Calu3 (cell line): ENCODE measurements around the gene KRT72. TPM values are rescaled to one million over a fixed set of nuclear protein-coding genes. Genes with fewer than 3 reads are reported as not detected.

Experiments
- BruUV-seq: library from RNA; stranded (reverse); fragments of 400-500 nt; replicated peaks from 2 replicates; lab custom pipeline; 2021; lab: Mats Ljungman, UMichigan
- CTCF ChIA-PET: fragments of 300-600 bp; sonication (Branson Sonifier 250); formaldehyde crosslinking; loops from one replicate; lab custom pipeline; 2022; ENCODE audit warnings: antibody characterized with exemption; lab: Charles Lee
- DNase-seq: peaks from one replicate; pipeline ENCODE4 v3.0.0; 2022
- H3K27ac Mint-ChIP-seq: one replicate; pipeline ENCODE4 v1.8.0; 2022; ENCODE audit warnings: mixed read lengths; ENCODE audit not compliant: unreplicated experiment
- H3K27me3 Mint-ChIP-seq: one replicate; pipeline ENCODE4 v1.8.0; 2022; ENCODE audit warnings: mixed read lengths; ENCODE audit not compliant: unreplicated experiment
- H3K36me3 Mint-ChIP-seq: one replicate; pipeline ENCODE4 v1.8.0; 2022; ENCODE audit warnings: mild to moderate bottlenecking, moderate library complexity, mixed read lengths; ENCODE audit not compliant: insufficient read depth, unreplicated experiment
- H3K4me1 Mint-ChIP-seq: one replicate; pipeline ENCODE4 v1.8.0; 2022; ENCODE audit warnings: mild to moderate bottlenecking, low read depth, mixed read lengths; ENCODE audit not compliant: unreplicated experiment
- H3K4me3 Mint-ChIP-seq: one replicate; pipeline ENCODE4 v1.8.0; 2022; ENCODE audit warnings: mild to moderate bottlenecking, low read depth, moderate library complexity, mixed read lengths; ENCODE audit not compliant: unreplicated experiment
- H3K9me3 Mint-ChIP-seq: one replicate; pipeline ENCODE4 v1.8.0; 2022; ENCODE audit warnings: low read depth, mixed read lengths; ENCODE audit not compliant: unreplicated experiment
- CTCF ChIP-seq: fragments of 200-600 bp; IDR thresholded peaks from one replicate; pipeline ENCODE4 v1.8.0; 2022; ENCODE audit warnings: antibody characterized with exemption; ENCODE audit not compliant: unreplicated experiment
- intact Hi-C: fragments of 100-400 bp; cut with micrococcal nuclease; formaldehyde crosslinking; loops from one replicate; pipeline ENCODE4 v1.10.0; 2022; ENCODE audit not compliant: unreplicated experiment
- total RNA-seq: library from RNA; stranded (reverse); gene quantifications from 2 replicates; pipeline ENCODE4 v1.2.3, GENCODE V29; 2022

The KRT72 gene
- total RNA-seq, 1 experiment from 2014 or later: not detected

- Mint-ChIP-seq H3K36me3 (no peaks in the 10 kb centered on the region), H3K4me3 (no peak overlapping the region), H3K27ac (no peak overlapping the region), H3K27me3 (peaks cover 100% of the 10 kb centered on the region), H3K9me3 (no peaks in the 10 kb centered on the region), H3K4me1 (no peaks in the 10 kb centered on the region)
- no peak for TF ChIP-seq CTCF
- intact Hi-C loops: no loop called here
- CTCF ChIA-PET: no interaction called here
- no TSS peak for BruUV-seq
- DNase-seq: no peak
Observed at GRCh38 chr12:52614381-52615207, 13.3 kb upstream of the KRT72 start.

GRCh38 chr12:52613384-52614030, 12.2 kb upstream of the KRT72 start:
- Mint-ChIP-seq H3K4me3 (no peak overlapping the region), H3K27ac (no peak overlapping the region), H3K4me1 (no peaks in the 10 kb centered on the region), H3K27me3 (peaks cover 100% of the 10 kb centered on the region), H3K36me3 (no peaks in the 10 kb centered on the region), H3K9me3 (no peaks in the 10 kb centered on the region)
- CTCF ChIA-PET: no interaction called here
- BruUV-seq: no TSS peak
- intact Hi-C loops: no loop called here
- no peak for DNase-seq
- no peak for TF ChIP-seq CTCF

DNA sequence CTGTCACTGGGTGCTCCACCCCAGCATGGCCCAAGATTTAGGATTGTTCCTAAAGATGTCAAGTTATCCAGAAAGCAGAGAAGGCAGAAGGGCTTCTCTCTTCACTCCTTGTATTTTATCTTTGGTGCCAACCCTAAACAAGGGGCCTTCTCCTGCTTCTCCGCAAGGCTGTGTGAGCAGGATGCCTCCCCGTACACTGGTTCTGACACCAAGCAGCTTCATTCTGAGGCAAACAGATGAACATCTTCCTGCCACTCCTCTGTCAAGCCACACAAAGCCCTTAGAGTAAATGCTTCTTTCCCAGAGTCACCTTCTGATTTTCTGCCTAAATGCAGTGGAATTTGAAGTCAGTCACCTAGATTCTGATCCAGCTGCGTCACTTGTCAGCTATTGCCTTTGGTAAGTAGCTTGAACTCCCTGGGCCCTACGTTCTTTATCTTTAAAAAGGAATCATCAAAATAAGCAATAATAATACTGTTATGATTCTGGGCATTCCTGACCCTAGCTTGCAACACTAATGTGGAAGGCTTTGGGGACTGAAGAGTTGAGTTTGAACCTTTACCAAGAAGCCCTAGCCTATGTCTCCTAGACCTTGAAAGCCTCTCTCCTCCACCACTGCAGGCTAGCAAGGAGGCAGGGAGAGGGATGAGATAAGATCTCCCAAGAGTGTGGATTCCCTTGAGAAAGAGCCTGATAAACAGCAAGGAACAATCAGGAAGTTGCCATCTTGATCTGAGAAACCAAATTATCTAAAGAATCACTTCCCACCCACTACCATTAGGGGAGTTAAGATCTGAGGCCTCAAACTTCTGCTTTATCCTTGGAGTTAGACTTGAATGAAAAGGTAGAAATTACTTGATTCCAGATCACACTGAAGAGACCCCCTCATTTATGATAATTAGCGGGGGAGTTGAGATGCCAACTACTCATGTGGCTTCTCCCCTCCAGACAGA, 11.4 kb upstream of the KRT72 start:
- DNase-seq: no peak
- intact Hi-C loops: no loop called here
- no peak overlapping the region for H3K4me3 Mint-ChIP-seq
- H3K9me3 Mint-ChIP-seq: no peaks in the 10 kb centered on the region
- H3K27me3 Mint-ChIP-seq: peaks cover 100% of the 10 kb centered on the region
- no TSS peak for BruUV-seq
- CTCF ChIA-PET: no interaction called here
- H3K27ac Mint-ChIP-seq: no peak overlapping the region
- H3K36me3 Mint-ChIP-seq: no peaks in the 10 kb centered on the region
- no peak for TF ChIP-seq CTCF
- no peaks in the 10 kb centered on the region for H3K4me1 Mint-ChIP-seq

GRCh38 chr12:52611080-52611468, 9.8 kb upstream of the KRT72 start:
- no peaks in the 10 kb centered on the region for H3K9me3 Mint-ChIP-seq
- CTCF ChIA-PET: no interaction called here
- intact Hi-C loops: no loop called here

More at GRCh38 chr12:52611080-52611468, 9.8 kb upstream of the KRT72 start:
- Mint-ChIP-seq H3K27ac (no peak overlapping the region), H3K4me3 (no peak overlapping the region), H3K36me3 (no peaks in the 10 kb centered on the region), H3K27me3 (peaks cover 100% of the 10 kb centered on the region), H3K4me1 (no peaks in the 10 kb centered on the region)
- no peak for TF ChIP-seq CTCF
- no peak for DNase-seq
- no TSS peak for BruUV-seq
